ENCODE measurements around the gene CELSR1. TPM values are rescaled to one million over a fixed set of nuclear protein-coding genes. Genes with fewer than 3 reads are reported as not detected.

The CELSR1 gene
- polyA plus RNA-seq, 4 donors, result 0.27 to 3.0 (median 1.9) TPM; not detected in 1

- WGBS, 3 donors, result 1 to 8% (median 4%) methylated on average over 24 to 65 of the region's 65 CpGs
- H3K27ac ChIP-seq (ENCODE audit: low read depth in 1 of 3, low read length in 2 of 3), result peak overlapping the region; percentile 79 to 89 (median 89)
- no peaks in the 10 kb centered on the region for H3K9me3 ChIP-seq (ENCODE audit: control insufficient read depth in 2 of 2, insufficient read depth in 1 of 2, low read depth in 1 of 2, low read length in 1 of 2)
- FAIRE-seq (no peak), DNase-seq (peak; percentile 40 to 54)
- no peaks in the 10 kb centered on the region for H3K27me3 ChIP-seq (ENCODE audit: control insufficient read depth in 3 of 3, insufficient read depth in 3 of 3, low read length in 3 of 3)
- H3K4me3 ChIP-seq (ENCODE audit: low read depth in 1 of 3, low read length in 3 of 3), result peak overlapping the region; percentile 73 to 84 (median 82)
- peaks cover 0 to 10% (median 0%) of the 10 kb centered on the region in 3 donors for H3K36me3 ChIP-seq (ENCODE audit: control insufficient read depth in 3 of 3, insufficient read depth in 2 of 3, low read depth in 1 of 3, low read length in 3 of 3)
- peaks cover 11 to 63% (median 15%) of the 10 kb centered on the region in 3 donors for H3K4me1 ChIP-seq (ENCODE audit: control insufficient read depth in 3 of 3, insufficient read depth in 2 of 3, low read depth in 1 of 3, low read length in 2 of 3)
Observed at GRCh38 chr22:46577368-46578249, 40.2 kb upstream of the CELSR1 start.

DNA sequence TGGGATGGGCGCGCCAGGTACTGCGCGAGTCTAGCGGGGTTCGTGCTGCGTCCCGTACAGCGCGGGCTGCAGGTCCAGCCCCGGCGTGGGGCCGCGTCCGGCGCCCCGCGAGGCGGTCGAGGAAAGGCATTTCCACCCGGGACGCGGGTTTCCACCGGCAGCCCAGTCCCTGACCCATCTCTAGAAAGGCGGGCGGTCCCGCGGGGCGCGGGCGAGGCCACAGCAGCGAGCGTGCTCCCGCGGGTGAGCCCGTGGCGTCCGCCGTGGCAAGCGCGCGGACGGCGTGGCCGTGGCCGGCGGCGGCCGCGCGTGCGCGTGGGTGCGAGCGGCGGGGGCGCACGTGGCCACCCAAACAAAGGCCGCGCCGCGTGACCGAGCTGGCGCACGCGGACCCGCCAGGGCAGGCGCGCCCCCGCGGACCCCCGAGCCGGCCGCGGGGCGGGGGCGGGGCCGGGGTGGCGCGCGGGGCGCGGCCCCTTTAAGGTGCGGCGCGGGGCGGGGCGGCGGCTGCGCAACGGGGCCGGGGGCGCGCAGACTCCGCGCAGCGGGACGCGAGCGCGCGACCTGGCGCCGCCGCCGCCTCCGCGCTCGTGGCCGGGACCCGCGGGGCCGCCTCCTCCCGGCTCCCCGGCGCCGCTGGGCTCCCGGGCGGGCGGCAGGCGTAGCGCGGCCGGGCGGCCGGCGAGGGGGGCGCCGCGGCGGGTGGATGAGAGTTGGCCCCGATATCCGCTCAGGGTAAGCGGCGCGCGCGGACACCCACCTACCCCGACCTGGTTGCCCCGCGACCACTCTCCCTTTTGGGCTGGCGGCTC is 39.3 kb upstream of the CELSR1 start:
- WGBS, 3 donors, result 1 to 2% (median 1%) methylated on average over 39 to 142 of the region's 142 CpGs
- Histone ChIP-seq H3K9me3 (ENCODE audit: control insufficient read depth in 2 of 2, insufficient read depth in 1 of 2, low read depth in 1 of 2, low read length in 1 of 2) (peaks cover 0 to 8% of the 10 kb centered on the region in 2 donors), H3K27me3 (ENCODE audit: control insufficient read depth in 3 of 3, insufficient read depth in 3 of 3, low read length in 3 of 3) (no peaks in the 10 kb centered on the region), H3K27ac (ENCODE audit: low read depth in 1 of 3, low read length in 2 of 3) (peak overlapping the region; percentile 84 to 97 (median 94)), H3K4me3 (ENCODE audit: low read depth in 1 of 3, low read length in 3 of 3) (peak overlapping the region; percentile 73 to 84 (median 82)), H3K36me3 (ENCODE audit: control insufficient read depth in 3 of 3, insufficient read depth in 2 of 3, low read depth in 1 of 3, low read length in 3 of 3) (peaks cover 0 to 10% (median 0%) of the 10 kb centered on the region in 3 donors), H3K4me1 (ENCODE audit: control insufficient read depth in 3 of 3, insufficient read depth in 2 of 3, low read depth in 1 of 3, low read length in 2 of 3) (peaks cover 7 to 54% (median 9%) of the 10 kb centered on the region in 3 donors)
- peak; percentile 60 to 74 for DNase-seq
- no peak for FAIRE-seq

DNA sequence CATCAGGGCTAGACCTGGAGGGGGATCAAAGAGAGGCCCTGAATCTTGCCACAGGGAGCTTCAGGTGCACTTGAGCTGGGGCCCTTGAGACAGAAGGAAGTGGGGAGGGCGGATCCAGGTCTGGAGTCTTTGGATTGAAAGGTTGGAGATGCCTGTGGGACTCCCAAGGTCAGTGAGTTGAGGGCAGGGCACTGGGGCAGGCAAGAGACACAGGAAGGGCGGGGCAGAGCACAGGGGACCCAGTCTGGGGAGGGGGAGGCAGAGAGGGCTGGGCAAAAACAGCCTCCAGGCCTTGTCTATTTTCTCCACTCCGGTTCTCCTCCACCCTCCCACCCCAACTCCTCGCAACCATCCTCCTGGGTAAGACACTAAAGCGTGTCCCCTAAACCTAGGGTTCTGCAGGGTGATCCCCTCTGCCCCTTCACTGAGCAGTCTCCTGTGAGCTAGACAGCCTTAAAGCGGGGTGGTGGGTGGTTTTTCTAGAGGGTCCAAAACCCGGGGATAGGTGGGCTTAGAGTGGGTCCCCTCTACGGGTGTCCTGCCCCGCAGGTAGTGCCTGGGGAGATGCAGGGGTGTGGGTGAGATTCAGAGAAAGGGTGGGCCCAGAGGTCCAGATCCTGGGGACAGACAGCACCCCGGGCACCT is 38.6 kb upstream of the CELSR1 start:
- 31 to 46% (median 34%) methylated on average over 10 of the region's 10 CpGs for WGBS, 3 donors
- Histone ChIP-seq H3K36me3 (ENCODE audit: control insufficient read depth in 3 of 3, insufficient read depth in 2 of 3, low read depth in 1 of 3, low read length in 3 of 3) (peaks cover 0 to 4% (median 0%) of the 10 kb centered on the region in 3 donors), H3K4me1 (ENCODE audit: control insufficient read depth in 3 of 3, insufficient read depth in 2 of 3, low read depth in 1 of 3, low read length in 2 of 3) (peaks cover 0 to 47% (median 3%) of the 10 kb centered on the region in 3 donors), H3K27ac (ENCODE audit: low read depth in 1 of 3, low read length in 2 of 3) (peak overlapping the region; percentile 84 to 97 (median 94)), H3K27me3 (ENCODE audit: control insufficient read depth in 3 of 3, insufficient read depth in 3 of 3, low read length in 3 of 3) (no peaks in the 10 kb centered on the region), H3K4me3 (ENCODE audit: low read depth in 1 of 3, low read length in 3 of 3) (peak overlapping the region; percentile 33 to 84 (median 73)), H3K9me3 (ENCODE audit: control insufficient read depth in 2 of 2, insufficient read depth in 1 of 2, low read depth in 1 of 2, low read length in 1 of 2) (peaks cover 0 to 14% of the 10 kb centered on the region in 2 donors)
- DNase-seq (peak; percentile 72 to 88), FAIRE-seq (no peak)

DNA sequence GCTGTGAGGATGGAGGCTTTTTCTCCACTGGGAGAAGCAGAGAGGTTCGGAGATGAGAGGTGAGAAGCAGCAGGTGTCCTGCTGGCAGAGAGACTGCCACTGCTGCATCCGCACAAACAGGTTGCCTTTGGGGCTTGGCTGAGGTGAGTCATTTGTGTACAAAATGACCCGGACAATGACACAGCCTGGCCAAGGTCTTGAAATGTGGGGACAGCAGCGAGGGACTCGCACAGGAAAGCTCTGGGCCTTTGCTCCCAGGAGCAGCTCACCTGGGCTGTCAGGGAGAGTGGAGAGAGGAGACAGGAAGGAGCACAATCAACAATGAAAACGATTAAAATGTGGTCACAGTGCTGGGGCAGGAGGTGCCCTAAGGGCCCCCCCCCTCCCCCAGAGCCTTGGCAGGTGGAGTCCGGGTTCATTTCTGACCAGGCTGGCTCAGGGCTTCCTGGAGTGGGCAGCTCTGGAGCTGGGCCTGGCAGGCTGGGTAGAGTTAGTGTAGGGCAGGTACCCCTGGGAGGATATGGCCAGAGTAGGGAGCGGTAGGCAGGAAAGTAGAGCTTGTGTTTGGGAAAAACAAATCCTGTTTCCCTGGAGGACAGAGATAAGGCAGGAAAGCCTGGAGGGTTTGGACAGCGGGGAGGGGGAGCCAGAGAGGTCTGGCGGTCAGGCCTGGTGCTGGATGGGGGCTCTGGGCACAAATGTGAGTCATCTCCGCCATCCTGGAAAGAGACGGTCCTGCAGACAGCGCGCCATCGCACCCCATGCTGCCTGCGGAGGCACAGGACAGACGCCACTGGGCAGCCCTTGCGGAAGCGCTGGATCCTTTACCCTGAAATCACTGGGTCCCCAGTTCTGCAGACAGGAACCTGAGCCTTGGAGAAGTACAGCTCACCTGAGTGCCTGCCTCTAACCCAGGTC is 37.8 kb upstream of the CELSR1 start:
- 34 to 66% (median 43%) methylated on average over 18 to 19 of the region's 19 CpGs for WGBS, 3 donors

GRCh38 chr22:46574438-46574992 is 37.1 kb upstream of the CELSR1 start:
- Histone ChIP-seq H3K27me3 (ENCODE audit: control insufficient read depth in 3 of 3, insufficient read depth in 3 of 3, low read length in 3 of 3) (no peaks in the 10 kb centered on the region), H3K36me3 (ENCODE audit: control insufficient read depth in 3 of 3, insufficient read depth in 2 of 3, low read depth in 1 of 3, low read length in 3 of 3) (peaks cover 0 to 4% (median 0%) of the 10 kb centered on the region in 3 donors), H3K27ac (ENCODE audit: low read depth in 1 of 3, low read length in 2 of 3) (peak overlapping the region; percentile 84 to 97 (median 94)), H3K4me3 (ENCODE audit: low read depth in 1 of 3, low read length in 3 of 3) (no peak overlapping the region), H3K4me1 (ENCODE audit: control insufficient read depth in 3 of 3, insufficient read depth in 2 of 3, low read depth in 1 of 3, low read length in 2 of 3) (peaks cover 0 to 36% (median 3%) of the 10 kb centered on the region in 3 donors), H3K9me3 (ENCODE audit: control insufficient read depth in 2 of 2, insufficient read depth in 1 of 2, low read depth in 1 of 2, low read length in 1 of 2) (peaks cover 0 to 17% of the 10 kb centered on the region in 2 donors)
- no peak for FAIRE-seq
- 73 to 89% (median 76%) methylated on average over 15 of the region's 15 CpGs for WGBS, 3 donors
- DNase-seq, result no peak

More for the DNA sequence above, 37.8 kb upstream of the CELSR1 start:
- H3K4me1 ChIP-seq (ENCODE audit: control insufficient read depth in 3 of 3, insufficient read depth in 2 of 3, low read depth in 1 of 3, low read length in 2 of 3), result peaks cover 0 to 43% (median 3%) of the 10 kb centered on the region in 3 donors
- no peak for FAIRE-seq
- no peaks in the 10 kb centered on the region for H3K27me3 ChIP-seq (ENCODE audit: control insufficient read depth in 3 of 3, insufficient read depth in 3 of 3, low read length in 3 of 3)
- H3K4me3 ChIP-seq (ENCODE audit: low read depth in 1 of 3, low read length in 3 of 3), result no peak overlapping the region
- peak overlapping the region; percentile 84 to 97 (median 94) for H3K27ac ChIP-seq (ENCODE audit: low read depth in 1 of 3, low read length in 2 of 3)
- DNase-seq, result peak; percentile 67 to 90
- H3K36me3 ChIP-seq (ENCODE audit: control insufficient read depth in 3 of 3, insufficient read depth in 2 of 3, low read depth in 1 of 3, low read length in 3 of 3), result peaks cover 0 to 4% (median 0%) of the 10 kb centered on the region in 3 donors
- H3K9me3 ChIP-seq (ENCODE audit: control insufficient read depth in 2 of 2, insufficient read depth in 1 of 2, low read depth in 1 of 2, low read length in 1 of 2), result peaks cover 0 to 17% of the 10 kb centered on the region in 2 donors

GRCh38 chr22:46573781-46574437 is 36.5 kb upstream of the CELSR1 start:
- H3K4me3 ChIP-seq (ENCODE audit: low read depth in 1 of 3, low read length in 3 of 3), result no peak overlapping the region
- H3K4me1 ChIP-seq (ENCODE audit: control insufficient read depth in 3 of 3, insufficient read depth in 2 of 3, low read depth in 1 of 3, low read length in 2 of 3), result peaks cover 0 to 30% (median 3%) of the 10 kb centered on the region in 3 donors
- FAIRE-seq, result no peak
- WGBS, 3 donors, result 62 to 76% (median 70%) methylated on average over 17 to 18 of the region's 18 CpGs
- DNase-seq, result no peak
- no peak overlapping the region for H3K27ac ChIP-seq (ENCODE audit: low read depth in 1 of 3, low read length in 2 of 3)
- H3K36me3 ChIP-seq (ENCODE audit: control insufficient read depth in 3 of 3, insufficient read depth in 2 of 3, low read depth in 1 of 3, low read length in 3 of 3), result peaks cover 0 to 4% (median 0%) of the 10 kb centered on the region in 3 donors
- H3K9me3 ChIP-seq (ENCODE audit: control insufficient read depth in 2 of 2, insufficient read depth in 1 of 2, low read depth in 1 of 2, low read length in 1 of 2), result peaks cover 0 to 17% of the 10 kb centered on the region in 2 donors
- H3K27me3 ChIP-seq (ENCODE audit: control insufficient read depth in 3 of 3, insufficient read depth in 3 of 3, low read length in 3 of 3), result no peaks in the 10 kb centered on the region

Measured in small intestine (tissue), 7 donors.